GM19397 (cell line): ENCODE results near the gene IDI1.
"Not testable (repeated sequence)": the region's sequence is repeated elsewhere in the genome, so short reads cannot be mapped to it uniquely, and the experiment has no call there.

Source experiments
- ATAC-seq: cut with Tn5 transposase; IDR thresholded peaks from one replicate; pipeline ENCODE4 v1.9.1; 2021; ENCODE audit warnings: mild to moderate bottlenecking, moderate library complexity; ENCODE audit not compliant: unreplicated experiment

The IDI1 gene

DNA sequence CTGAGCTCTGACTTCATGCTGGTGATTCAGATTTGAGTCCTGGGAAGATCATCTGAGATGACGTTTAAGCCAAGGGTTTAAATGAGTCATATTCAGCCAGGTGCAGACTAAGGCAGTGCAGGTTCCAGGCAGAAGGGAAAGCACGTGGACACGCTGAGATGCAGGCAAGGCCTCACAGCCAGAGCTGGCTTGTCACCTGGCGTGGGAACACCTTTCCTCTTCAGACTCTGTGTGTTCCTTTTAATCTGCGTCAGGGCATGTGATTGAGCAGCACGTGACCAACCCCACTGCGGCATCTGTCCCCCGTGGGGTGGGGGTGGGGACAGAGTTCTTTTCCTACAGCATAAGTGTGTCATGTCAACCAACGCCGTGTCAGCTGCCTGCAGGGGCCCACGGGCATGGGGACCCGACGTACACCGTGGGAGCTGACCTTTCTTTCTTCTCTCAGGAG, 12.6 kb downstream of the IDI1 start:
- no peak for ATAC-seq

DNA sequence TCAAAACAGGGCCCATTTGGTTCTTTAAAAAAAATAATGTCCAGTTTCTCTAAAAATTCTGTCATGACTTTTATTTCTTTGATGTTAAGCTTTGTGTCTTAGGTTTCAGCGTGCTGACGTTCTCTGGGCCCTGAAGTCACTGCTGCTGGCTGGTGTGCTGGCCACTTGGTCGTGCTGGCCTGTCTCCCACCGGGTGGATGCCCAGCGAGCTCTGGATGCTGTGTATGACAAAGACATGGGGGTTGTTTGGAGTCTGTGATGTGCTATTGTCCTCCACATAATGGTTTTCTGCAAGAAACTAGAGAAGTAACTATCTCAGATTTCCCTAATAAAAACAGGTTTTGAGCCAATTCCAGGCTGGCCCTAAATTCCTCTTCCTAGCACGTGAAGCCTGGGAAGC, 13.7 kb downstream of the IDI1 start:
- ATAC-seq: no peak

DNA sequence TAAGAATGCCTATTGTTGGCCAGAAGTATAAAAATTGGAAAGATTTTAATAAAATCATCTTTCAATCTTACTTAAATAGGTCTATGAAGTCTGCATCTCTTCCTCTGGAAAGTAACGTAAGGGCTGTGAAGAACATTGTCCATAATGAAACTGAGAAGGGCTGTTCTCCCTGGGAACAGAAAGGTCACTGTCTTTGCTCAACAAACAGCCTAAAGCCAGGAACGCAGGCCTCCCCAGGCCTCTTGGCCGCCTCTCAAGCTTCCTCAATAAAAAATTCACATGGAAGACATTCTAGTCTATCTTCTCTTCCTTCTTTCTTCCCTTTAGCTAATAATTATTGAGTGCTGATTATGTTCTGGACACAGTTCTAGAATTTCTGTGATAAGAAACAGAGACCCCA, 14.2 kb downstream of the IDI1 start:
- ATAC-seq: no peak

DNA sequence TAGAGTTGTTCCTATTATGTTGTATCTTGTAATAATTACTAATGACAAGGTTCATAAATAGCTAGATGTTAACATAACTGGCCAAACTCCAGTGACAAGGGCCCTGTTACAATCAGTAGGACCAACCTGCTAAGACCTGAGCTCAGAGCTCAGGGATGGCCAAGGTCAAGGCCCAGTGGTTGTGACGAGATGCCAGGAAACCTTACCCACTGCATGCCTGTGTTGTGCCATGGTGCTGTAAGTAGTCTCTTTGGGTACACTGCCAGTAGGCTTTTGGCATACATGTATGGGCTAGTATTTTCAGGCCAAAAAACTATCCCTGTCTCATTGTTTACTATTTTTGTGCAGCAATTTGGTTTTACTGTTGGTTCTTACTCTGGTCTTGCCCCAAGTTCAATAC, 15.3 kb downstream of the IDI1 start:
- no peak for ATAC-seq

DNA sequence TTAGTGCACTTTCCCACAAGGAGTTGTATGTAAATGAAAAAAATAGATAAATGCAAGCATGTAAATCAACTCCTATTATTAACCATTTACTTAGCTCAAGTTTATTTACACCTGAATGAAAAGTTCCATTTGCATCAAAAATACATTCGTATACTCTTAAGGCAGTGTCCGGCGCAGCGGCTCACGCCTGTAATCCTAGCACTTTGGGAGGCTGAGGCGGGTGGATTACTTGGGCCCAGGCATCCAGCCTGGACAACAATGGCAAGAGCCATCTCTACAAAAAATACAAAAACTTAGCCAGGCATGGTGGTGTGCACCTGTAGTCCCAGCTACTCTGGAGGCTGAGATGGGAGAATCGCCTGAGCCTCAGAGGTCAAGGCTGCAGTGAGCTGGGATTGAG, 19.1 kb downstream of the IDI1 start:
- ATAC-seq: no peak

DNA sequence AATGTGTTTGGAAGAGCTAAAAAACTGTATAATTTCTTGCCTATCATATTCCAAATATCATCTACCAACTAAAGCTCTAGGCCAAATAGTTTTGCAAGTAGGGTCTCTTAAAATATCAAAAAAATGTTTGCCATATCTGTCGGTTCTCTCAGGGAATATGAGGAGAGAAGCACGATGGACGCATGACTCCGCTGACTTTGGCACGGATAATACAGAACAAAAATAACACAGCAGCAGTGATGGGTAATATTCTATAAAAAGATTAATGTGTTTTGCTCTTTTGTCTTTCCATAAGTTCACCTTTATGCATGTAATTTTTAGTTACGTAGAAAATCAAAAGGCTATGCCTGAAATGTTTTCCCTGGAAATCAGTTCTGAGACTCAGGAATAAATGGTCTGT, 22.3 kb downstream of the IDI1 start:
- no peak for ATAC-seq

DNA sequence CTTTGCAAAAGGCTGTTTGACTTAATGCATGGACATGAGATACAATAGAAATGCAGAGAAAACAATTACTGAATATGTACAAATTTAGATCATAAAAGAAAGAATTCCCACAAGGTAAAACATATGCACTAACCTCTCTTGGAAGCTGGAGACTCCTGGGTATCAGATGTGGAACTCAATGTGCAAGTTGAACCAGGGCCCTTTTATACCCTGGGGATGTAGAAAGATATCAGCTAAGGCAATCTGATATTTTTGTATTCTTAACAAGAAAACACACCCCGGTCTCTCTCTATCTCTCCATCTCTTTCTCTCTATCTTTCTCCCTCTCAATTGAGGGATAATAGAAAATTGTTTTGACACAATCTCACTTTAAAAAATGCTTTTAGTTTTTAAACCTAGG, 23.2 kb downstream of the IDI1 start, which contains the start of gene IDI2:
Gene IDI2, minus strand, starts transcription at position 177 of the 400 bp plus-strand sequence. CDS start 1,136 bp downstream, outside the sequence.
- no peak for ATAC-seq

DNA sequence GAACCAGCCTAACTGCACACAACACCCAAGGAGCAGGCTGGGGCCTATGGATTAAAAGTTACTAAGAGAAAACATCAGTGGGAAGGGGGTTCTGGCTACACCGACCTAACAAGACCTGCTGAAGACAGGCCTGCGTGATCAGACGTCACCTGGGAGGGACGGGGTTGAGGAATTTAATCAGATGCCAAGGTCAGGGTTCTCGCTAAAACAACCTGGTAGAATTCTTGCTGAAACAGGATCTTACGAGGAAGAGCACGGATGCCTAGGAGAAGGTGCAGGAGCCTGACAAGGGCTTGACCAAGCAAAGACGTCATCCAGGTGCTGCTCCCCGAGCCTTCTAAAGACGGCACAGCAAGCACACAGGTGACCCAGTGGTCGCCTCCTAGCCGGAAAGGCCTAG, 24.8 kb downstream of the IDI1 start:
- no peak for ATAC-seq

DNA sequence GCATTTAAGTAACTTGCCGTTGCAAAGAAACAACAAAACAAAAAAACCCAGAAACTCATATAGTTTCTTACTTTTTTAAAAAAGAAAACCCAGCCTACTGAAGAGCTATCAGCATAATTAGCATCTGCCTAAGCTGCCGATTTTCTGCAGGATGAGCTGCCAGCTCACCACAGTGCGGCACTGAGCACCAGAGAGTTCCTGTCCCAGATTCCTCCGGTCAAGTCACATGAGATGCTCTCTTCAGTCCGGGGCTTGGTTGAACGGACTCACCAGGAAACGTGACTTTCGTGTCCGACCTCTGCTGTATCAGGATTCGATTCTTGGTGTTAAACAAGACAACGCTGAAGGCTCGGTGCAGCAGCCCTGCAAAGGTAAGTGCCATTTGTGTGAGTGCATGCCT, 26.5 kb downstream of the IDI1 start:
- no peak for ATAC-seq

DNA sequence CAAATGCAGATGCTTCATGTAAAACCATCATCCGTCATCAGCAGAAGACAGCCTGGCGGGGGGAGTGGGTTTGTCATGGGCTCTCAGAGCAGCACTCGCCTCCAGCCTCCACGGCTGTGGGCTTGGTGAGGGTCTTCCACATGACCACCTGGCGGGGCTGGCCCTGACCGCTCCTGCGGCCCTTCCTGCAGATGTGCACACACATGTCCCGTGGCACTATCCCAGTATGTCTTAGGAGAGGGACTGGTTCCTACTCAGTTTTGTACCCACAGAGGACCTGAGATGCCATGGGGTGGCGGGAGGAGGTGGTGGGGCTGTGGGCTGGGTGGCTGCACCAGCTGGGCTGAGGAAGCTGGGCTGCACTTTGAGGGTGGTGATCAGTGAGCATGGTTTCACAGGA, 28.0 kb downstream of the IDI1 start:
- no peak for ATAC-seq

DNA sequence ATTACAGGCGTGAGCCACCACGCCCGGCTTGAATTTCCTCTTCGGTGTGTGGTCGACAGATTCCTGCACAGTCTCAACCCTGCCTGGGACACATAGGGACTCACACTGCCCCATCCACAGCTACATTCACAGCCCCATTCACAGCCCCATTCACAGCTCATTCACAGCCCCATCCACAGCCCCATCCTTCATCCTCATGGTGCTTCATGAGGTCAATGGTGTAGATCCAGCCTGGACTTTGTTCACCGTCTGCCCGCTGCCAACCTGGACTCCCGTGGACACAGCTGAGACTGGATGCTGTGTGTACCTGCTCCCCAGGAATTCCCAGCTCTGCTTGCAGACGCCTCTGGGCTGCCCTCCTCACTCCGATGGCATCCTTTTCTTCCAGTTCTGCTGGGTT, 28.5 kb downstream of the IDI1 start:
- no peak for ATAC-seq

DNA sequence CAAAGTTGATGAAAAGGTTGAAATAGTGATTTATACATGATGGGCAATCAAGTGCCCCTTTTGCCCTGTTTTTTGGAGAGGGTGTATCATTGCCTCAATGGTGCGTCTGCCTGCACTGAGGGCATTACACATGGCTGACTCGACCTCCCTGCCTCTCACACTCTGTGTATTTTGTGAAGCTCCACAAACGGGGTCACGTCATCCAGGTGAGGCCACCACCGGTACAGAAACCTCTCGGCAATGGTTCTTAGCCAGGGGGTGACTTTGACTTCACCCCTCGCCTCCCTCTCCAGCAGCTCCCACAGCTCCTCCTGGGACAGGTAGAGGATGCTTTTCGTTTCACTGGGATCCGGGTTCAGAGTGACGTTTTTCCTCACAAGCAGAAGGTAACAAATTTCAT, 29.6 kb downstream of the IDI1 start:
- no peak for ATAC-seq

DNA sequence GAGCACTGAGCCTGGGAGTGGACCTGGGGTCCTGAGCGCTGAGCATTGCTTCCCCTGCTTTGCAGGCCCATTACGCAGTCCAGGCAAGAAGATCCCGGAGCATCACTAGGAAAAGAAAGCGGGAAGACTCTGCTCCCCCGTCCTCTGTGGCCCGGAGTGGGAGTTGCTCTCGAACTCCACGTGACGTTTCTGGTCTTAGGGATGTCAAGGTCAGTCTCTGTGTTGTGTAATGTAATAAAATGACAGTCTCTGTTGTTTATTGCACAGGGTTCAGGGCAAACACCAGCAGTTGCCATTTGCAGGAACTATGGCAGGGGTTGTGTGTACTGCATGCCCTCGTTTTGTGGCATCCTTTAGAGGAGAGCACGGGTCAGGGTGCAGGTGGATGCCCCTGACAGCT, 33.2 kb downstream of the IDI1 start:
- ATAC-seq: no peak

DNA sequence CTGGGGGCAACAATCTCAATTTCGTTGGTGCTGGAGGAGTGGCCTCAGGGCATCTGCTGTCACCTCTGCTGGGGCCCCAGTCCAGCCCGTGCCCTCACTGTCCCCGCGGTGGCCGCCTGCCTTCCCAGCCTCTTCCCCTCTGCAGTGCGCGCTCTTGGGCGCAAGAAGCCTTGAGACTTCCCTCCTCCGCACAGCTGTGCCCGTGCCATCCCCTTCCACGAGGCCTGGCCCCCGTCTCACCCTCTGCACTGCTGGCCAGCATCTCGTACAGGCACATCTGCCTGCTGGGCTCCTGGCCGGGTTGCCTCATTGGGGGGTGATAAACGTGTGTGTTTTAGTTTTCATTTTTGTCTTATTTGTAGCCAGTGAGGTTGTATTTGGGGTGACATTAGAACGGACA, 37.2 kb downstream of the IDI1 start:
- no peak for ATAC-seq

DNA sequence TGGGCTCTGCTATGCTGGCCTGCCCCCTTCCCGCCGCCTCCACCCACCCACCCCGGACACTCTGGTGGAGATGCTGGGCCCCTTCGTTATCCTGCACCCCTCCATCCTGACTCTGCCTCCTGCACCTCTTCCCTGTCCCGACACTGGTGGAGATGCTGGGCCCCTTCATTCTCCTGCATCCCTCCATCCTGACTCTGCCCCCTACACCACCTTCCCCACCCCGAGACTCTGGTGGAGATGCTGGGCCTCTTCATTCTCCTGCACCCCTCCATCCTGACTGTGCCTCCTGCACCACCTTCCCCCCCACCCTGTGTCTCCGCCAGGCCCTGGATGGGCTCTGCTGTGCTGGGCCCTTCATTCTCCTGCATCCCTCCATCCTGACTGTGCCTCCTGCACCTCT, 38.2 kb downstream of the IDI1 start:
- ATAC-seq: no peak

DNA sequence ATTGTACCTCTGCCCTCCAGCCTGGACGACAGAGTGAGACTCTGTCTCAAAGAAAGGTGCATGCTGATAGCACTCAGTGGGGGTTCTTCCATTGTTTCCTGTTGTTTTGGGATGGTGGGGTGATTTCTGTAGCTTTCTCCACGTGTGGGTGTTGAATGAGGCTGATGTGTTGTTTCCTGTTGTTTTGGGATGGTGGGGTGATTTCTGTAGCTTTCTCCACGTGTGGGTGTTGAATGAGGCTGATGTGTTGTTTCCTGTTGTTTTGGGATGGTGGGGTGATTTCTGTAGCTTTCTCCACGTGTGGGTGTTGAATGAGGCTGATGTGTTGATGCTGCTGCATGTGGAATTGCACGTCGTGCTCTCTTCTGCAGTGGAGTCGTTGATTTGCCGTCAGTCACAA, 39.0 kb downstream of the IDI1 start:
- not testable (repeated sequence) for ATAC-seq

DNA sequence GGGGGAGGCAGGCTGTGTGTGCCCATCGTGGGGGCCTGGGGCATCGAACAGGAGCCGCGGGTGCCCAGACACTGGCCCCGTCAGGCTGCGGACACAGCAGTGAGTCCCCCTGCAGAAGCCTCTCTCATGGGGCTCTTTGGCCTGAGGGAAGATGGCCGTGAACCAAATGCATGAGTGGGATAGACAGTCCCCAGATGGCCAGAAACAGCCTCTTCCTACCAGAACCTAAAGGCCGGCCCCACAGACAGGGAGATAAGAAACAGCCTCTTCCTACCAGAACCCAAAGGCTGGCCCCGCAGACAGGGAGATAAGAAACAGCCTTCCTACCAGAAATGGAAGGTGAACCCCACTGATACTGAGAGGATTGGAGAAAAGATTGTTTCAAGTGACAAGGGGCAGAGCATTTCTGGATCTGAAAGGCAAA, 39.8 kb downstream of the IDI1 start:
- no peak for ATAC-seq

DNA sequence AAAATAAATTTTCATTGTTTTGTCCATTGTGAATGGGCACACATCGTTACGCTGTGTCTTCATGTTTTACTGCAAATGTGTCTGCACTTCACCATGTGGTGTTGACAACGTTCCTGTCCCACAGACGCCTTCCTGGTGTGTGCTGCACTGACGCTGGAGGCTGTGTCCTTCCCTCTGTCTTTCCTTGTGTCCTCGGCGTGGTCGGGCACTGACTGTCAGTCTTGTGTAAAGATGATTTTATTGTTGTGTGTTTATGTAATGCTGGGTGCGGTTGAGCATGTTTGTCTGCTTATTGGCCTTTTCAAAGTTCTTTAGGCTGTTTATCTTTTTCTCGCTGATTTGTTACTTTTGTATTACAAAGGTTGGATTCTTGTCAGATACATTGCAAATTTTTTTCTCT, 41.3 kb downstream of the IDI1 start:
- ATAC-seq: no peak

DNA sequence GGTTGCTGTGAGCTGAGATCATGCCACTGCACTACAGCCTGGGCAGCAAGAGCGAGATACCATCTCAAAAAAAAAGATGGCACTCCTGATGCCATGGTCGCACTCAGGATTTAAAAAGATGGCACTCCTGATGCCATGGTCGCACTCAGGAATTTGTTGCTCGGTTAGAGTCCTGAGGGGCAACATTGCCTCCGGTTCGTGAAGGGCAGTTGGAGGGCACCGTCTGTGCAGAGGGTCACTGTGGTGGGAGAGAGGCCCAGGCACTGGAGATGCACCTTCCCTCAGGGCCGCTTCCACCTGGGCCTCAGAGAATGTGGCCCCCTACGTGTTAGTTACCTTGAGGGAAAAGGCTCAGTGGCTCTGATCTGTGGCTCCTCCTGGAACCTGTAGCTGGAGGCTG, 42.3 kb downstream of the IDI1 start:
- ATAC-seq: no peak

DNA sequence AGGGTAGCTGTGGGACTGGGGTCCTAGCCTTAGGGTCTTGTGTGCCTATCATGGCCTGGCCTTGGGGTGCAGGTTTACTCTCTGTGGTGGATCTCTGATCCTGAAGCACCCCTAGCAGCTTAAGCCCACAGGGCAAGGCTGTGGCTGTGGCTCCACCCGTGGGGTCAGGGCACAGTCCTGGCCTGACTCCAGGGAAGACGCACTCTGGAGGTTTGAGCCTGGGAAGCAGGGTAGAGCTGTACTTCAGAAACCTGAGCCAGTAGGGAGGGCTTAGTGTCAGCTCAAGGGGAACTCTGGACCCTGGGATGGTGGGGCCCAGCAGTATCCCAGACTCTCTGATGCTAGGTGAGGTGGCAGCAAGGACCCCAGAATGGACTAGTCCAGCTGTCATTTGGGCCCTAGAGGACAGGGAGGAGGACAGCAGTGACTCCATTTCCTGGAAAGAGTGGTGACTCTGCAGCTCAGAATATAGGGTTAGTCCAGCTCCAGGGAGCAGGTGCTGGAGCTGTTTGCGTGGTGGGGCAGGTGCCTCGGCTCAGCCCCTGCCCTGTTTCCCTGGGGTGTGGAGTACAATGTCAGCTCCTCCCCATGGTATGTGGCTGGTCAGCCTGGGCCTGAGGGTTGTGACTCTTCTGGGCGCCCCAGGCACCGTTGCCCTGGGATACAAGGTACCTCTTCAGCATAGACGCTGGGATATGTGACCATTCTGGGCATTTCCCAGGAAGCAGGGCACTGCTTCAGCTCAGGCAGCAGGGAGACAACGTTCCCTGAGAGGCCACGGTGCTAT, 44.8 kb downstream of the IDI1 start:
- ATAC-seq: no peak

DNA sequence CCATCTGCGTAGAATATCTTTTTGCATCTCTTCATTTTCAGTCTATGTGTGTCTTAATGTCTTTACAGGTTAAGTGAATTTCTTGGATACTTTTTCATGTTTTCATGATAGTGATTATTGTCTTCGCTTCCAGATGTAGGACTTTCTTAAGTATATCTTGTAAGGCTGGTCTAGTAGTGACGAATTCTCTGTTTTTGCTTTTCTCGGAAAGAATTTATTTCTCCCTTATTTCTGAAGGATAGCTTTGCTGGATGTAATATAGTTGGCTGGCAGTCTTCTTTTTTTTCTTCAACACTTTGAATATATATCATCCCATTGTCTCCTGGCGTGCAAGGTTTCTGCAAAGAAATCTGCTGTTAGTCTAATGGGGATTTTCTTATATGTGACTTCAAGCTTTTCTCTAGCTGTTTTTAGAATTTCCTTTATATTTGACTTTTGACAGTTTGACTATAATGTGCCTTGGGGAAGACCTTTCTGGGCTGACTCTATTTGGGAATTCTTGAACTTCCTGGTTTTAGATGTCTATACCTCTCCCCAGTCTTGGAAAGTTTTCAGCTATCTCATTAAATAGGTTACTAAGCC, 46.4 kb downstream of the IDI1 start:
- ATAC-seq: no peak

DNA sequence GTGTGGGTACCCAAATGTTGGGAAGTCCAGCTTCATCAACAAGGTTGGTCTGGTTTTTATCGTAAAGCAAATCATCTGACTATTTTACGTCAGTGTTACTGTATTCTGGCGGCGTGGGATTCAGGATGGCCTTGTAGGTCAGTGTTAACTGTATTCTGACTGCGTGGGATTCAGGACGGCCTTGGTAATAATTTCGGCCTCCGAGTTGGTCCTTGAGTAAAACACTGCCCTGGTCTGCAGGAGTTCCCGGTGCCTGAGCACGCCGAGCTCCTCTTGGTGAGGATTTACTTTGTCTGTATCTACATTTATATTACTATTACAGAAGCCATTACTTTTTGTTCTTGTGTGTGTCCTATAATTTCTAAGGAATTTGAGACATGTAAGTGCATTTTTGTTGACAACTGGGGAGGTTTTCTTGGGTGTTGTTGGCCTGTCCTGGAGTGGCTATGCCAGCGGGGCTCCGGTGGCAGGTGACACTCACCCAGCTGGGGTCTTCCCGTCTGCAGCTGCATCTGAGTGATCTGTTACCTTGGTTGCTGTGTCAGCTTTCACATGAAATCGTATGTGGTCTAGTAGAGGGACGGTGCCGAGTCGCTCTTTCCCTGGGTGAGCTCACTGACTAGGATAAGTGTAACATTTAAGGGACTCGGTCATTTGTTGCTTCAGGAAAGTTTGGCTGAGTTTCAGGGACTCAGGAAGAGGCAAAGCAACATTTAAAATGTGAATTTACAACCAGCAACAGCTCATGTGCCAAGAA, 51.5 kb downstream of the IDI1 start:
- ATAC-seq: no peak
